A673 (cell line): Measurements from ENCODE around the gene PTX4. TPM values are rescaled to one million over a fixed set of nuclear protein-coding genes. Genes with fewer than 3 reads are reported as not detected.

Experiments
- BruUV-seq: library from RNA; stranded (reverse); fragments of 400-500 nt; replicated peaks from 2 replicates; lab custom pipeline; 2021; lab: Mats Ljungman, UMichigan
- CTCF ChIA-PET: fragments of 300-600 bp; sonication (Branson Sonifier 250); formaldehyde crosslinking; loops from one replicate; lab custom pipeline; 2022; ENCODE audit warnings: antibody characterized with exemption; lab: Charles Lee
- POLR2A ChIA-PET: fragments of 300-600 bp; sonication (Branson Sonifier 250); formaldehyde crosslinking; loops from one replicate; lab custom pipeline; 2022; ENCODE audit warnings: antibody characterized with exemption; ENCODE audit not compliant: low non-redundant PET; lab: Charles Lee
- DNase-seq: peaks from one replicate; pipeline ENCODE4 v3.0.0-alpha.2; 2015; ENCODE audit warnings: low spot score
- H3K27ac ChIP-seq: fragments of 200-600 bp; sonication (generic); 2 replicates; pipeline ENCODE4 v1.5.1; 2016; ENCODE audit warnings: mixed run types, low read depth, mild to moderate bottlenecking, mixed read lengths, antibody characterized with exemption, low read length; ENCODE audit not compliant: poor library complexity, severe bottlenecking
- H3K27me3 ChIP-seq: fragments of 200-600 bp; sonication (generic); replicated peaks from 2 replicates; pipeline ENCODE4 v1.6.1; 2017; ENCODE audit warnings: mixed run types, low read depth, mild to moderate bottlenecking, mixed read lengths, antibody characterized with exemption, low read length; ENCODE audit not compliant: insufficient read depth, poor library complexity
- H3K36me3 ChIP-seq: fragments of 200-600 bp; sonication (generic); 2 replicates; pipeline ENCODE4 v1.6.1; 2016; ENCODE audit warnings: mixed run types, mild to moderate bottlenecking, mixed read lengths, antibody characterized with exemption, low read length; ENCODE audit not compliant: insufficient read depth, poor library complexity, severe bottlenecking
- H3K4me1 ChIP-seq: fragments of 200-600 bp; sonication (generic); 2 replicates; pipeline ENCODE4 v1.6.1; 2017; ENCODE audit warnings: mixed run types, mild to moderate bottlenecking, mixed read lengths, antibody characterized with exemption, low read length; ENCODE audit not compliant: insufficient read depth, poor library complexity, severe bottlenecking
- H3K4me3 ChIP-seq: fragments of 200-600 bp; sonication (generic); 2 replicates; pipeline ENCODE4 v1.5.1; 2016; ENCODE audit warnings: low read depth, mixed run types, mild to moderate bottlenecking, mixed read lengths, low read length; ENCODE audit not compliant: poor library complexity, severe bottlenecking
- H3K9me3 ChIP-seq: fragments of 200-600 bp; sonication (generic); 2 replicates; pipeline ENCODE4 v1.6.1; 2016; ENCODE audit warnings: mixed run types, low read depth, mild to moderate bottlenecking, mixed read lengths, antibody characterized with exemption, low read length; ENCODE audit not compliant: poor library complexity, severe bottlenecking
- EZH2 ChIP-seq: fragments of 200-600 bp; sonication (generic); IDR thresholded peaks from 2 replicates; pipeline ENCODE4 v1.6.1; 2017; ENCODE audit warnings: borderline replicate concordance, low read depth, mild to moderate bottlenecking, mixed read lengths, antibody characterized with exemption, low read length; ENCODE audit not compliant: poor library complexity, severe bottlenecking
- intact Hi-C: fragments of 100-400 bp; cut with micrococcal nuclease; formaldehyde crosslinking; loops from one replicate; pipeline ENCODE4 v1.10.0; 2022; ENCODE audit not compliant: unreplicated experiment
- total RNA-seq: library from RNA; stranded (reverse); gene quantifications from 2 replicates; pipeline ENCODE4 v1.2.3, GENCODE V29; 2021
- TF ChIP-seq, protein P1 (sequence below): fragments of 300-800, 200-600 bp; sonication (generic); conservative IDR thresholded peaks from 2 replicates; pipeline ENCODE4 v1.5.1; 2017; ENCODE audit warnings: low read depth, mild to moderate bottlenecking, antibody characterized with exemption, low read length, moderate library complexity, mixed read lengths

The PTX4 gene
- total RNA-seq, 1 experiment from 2014 or later = not detected

DNA sequence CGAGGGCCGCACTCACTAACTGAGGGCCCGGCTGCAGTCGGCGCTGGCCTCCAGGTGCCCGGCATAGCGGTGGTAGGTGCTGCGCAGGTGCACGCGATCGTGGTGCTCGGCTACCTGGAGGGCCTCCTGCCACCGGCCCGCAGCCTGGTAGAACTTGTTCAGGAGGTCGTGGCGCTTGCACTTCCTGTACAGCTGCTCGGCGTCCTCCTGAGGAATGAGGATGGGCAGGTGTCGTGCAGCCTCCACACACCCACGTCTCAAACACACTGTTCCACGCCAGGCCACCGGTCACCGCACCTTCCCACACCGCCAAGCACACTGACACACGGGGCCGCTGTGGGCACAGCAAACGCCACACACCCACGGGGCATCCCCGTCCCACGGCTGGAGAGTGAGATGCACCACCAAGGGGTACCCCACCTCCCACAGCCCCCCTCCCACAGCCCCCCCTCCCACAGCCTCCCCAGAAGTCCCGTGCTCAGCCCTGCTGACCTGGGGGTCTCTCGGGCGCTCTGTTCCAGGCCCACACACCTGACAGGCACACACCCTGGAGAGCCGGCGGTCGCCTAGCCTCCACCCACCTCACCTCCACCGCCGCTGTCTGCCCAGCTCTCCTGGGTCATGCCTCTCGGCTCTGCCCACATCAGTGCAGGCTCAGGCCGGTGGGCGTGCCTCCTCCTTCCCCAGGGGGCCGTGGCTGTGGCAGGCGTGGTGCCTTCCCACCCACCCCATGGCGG, 37.3 kb upstream of the PTX4 start:
- CTCF ChIA-PET = no interaction called here
- Histone ChIP-seq H3K4me1 (no peaks in the 10 kb centered on the region), H3K4me3 (no peak overlapping the region), H3K27ac (no peak overlapping the region), H3K9me3 (no peaks in the 10 kb centered on the region), H3K27me3 (no peaks in the 10 kb centered on the region), H3K36me3 (no peaks in the 10 kb centered on the region)
- TF ChIP-seq, protein P1, sequence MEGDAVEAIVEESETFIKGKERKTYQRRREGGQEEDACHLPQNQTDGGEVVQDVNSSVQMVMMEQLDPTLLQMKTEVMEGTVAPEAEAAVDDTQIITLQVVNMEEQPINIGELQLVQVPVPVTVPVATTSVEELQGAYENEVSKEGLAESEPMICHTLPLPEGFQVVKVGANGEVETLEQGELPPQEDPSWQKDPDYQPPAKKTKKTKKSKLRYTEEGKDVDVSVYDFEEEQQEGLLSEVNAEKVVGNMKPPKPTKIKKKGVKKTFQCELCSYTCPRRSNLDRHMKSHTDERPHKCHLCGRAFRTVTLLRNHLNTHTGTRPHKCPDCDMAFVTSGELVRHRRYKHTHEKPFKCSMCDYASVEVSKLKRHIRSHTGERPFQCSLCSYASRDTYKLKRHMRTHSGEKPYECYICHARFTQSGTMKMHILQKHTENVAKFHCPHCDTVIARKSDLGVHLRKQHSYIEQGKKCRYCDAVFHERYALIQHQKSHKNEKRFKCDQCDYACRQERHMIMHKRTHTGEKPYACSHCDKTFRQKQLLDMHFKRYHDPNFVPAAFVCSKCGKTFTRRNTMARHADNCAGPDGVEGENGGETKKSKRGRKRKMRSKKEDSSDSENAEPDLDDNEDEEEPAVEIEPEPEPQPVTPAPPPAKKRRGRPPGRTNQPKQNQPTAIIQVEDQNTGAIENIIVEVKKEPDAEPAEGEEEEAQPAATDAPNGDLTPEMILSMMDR = no peak
- no peak for TF ChIP-seq EZH2
- no TSS peak for BruUV-seq
- intact Hi-C loops = no loop called here
- POLR2A ChIA-PET = no interaction called here
- DNase-seq = no peak

DNA sequence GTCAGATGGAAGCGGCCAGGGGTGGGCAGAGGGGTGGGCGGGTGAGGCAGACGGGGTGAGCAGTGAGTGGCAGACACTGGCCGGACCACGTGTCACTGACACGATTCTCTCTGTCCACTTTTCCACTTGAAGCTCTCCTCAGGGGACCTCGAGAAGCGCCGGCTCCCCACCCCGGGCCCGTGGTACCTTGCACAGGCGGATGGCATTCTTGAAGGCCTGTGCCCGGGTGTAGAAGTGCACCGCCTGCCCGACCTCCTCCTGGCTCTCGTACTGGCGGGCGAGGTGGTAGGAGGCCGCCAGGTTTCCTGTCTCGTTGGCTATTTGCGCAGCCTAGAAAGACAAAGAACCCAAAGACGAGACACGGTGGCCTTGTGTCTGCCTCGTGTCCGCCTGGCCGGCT, 35.6 kb upstream of the PTX4 start:
- H3K27ac ChIP-seq = no peak overlapping the region
- H3K36me3 ChIP-seq = no peaks in the 10 kb centered on the region
- H3K4me1 ChIP-seq = no peaks in the 10 kb centered on the region
- no peaks in the 10 kb centered on the region for H3K27me3 ChIP-seq
- no peaks in the 10 kb centered on the region for H3K9me3 ChIP-seq
- POLR2A ChIA-PET = no interaction called here
- no peak for DNase-seq
- no peak for TF ChIP-seq EZH2
- TF ChIP-seq, protein P1 = no peak
- intact Hi-C loops = no loop called here
- no peak overlapping the region for H3K4me3 ChIP-seq
- BruUV-seq = no TSS peak
- CTCF ChIA-PET = no interaction called here

DNA sequence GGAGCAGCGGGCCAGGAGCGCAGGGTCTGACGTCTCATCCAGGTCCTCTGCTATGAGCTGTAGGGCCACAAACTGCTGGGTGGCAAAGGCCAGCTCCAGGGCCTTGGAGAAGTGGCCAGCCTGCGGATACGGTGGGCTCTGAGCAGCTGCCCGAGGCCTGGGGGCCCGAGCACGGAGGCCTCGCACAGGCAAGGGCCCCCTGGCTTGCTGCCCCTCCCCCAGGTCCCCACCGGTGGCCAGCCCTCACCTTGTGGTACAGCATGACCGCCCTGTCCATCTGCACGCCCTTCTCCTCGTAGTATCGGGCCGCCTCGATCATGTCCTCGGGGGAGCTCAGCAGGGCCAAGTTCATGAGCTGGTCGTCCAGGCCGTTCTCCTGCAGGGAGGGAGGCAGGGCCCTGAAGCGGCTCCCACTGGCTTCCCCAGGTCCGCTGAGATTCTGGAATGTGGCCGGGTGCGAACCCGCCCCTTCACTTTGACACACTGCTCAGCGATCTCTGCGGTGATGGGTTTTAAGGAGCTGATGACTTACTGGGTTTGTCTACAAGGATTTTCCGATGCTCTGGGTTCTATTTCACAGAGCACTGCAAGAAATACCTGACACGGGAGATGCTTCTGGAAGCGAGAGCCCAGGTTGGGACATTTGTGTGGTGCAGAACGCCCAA, 35.0 kb upstream of the PTX4 start:
- BruUV-seq = no TSS peak
- ChIA-PET CTCF (no interaction called here), POLR2A (no interaction called here)
- no peaks in the 10 kb centered on the region for H3K9me3 ChIP-seq
- H3K4me1 ChIP-seq = no peaks in the 10 kb centered on the region
- no peak overlapping the region for H3K4me3 ChIP-seq
- no peaks in the 10 kb centered on the region for H3K36me3 ChIP-seq
- DNase-seq = no peak
- intact Hi-C loops = no loop called here
- H3K27me3 ChIP-seq = no peaks in the 10 kb centered on the region
- H3K27ac ChIP-seq = no peak overlapping the region
- TF ChIP-seq, protein P1 = no peak
- no peak for TF ChIP-seq EZH2
